Activated T-cell treated with anti-CD3 and anti-CD28 coated beads for 48 hours (primary cell): Measurements from ENCODE around the gene CAMKMT.

ENCODE experiments used
- DNase-seq: peaks from one replicate; pipeline ENCODE4 v3.0.0-alpha.2; 2020; ENCODE audit warnings: low read depth

Gene CAMKMT

DNA sequence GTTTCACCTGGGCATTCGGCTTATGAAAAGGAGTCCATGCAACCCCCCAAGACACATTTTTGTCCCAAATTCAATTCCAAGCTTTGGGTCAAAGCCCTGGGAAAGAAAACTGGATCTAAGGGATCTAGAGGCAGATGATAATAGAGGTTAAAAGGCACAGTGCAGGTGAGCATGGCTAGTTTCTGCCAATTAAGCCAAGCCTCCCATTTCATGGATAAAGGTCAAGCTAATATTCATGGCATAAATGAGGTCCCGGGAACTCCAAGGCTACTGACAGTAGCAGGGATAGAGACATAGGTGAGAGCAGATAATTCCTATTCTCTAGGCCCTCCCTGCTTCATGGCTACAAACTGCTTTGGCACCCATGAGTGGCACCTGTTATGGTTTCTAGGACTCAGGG is 83.1 kb downstream of the CAMKMT start:
- no peak for DNase-seq

DNA sequence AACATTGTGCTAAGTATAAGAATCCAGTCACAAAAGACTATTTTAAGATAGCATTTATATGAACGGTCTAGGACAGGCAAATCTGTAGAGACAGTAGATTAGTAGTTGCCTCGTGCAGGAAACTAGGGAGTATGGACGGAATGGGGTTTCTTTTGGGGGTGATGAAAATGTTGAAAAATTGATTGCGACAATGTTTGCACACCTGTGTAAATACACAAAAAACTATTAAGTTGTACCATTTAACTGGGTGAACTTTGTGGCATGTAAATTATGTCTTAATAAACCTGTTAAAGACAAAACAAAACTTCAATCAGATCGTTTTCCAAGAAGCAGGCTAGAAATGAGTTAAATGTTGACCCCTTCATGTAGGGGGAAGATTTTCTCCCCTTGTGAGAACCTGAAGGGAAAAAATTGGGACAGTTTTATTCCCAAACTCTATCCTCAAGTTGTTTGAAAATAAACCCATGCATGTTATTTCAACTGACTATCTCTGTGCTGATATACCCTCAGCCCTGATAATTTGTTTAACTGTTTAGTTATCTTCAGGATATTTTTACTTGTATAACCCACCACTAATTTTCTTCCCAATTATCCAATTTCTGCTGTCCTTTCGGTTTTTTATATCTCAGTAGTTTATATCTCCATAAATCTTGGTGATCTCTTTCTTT is 87.2 kb downstream of the CAMKMT start:
- DNase-seq: no peak

DNA sequence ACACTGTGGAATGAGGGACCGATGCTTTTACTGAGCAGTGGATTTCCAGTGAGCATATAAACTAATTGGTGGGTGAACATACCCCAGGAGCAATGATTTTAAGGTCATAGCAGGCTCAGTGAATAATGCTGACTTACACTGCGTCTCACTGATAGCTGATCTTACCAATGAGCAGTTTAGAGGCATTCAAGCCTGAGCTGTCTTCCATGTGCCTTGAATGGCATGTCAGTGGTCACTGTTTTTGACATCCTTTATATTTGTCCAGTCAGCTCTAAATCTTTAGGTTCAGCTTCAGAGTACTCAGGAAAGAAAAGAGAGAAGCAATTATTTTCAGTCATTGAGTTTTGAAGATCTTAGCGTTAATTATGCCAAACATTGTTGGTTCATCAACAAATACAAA is 88.3 kb downstream of the CAMKMT start:
- DNase-seq: no peak

DNA sequence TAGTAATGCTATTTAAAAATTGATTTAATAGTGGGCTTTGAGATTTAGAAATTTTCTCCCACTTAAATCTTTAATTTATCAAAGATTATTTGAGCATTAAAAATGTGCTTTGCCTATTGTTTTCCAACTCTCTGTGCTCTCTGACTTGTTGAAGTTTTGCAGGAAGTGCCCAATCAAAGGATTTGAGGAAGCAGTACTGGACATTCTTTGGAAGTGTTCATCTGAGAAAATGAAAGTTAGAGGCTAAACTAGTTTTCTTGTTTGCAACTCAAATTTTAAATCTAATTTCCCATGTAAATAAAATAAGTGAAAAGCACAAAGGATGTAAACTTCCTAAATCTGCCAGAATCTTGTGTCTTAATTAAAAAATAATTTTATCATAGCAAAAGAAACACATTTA is 89.1 kb downstream of the CAMKMT start:
- DNase-seq: no peak

DNA sequence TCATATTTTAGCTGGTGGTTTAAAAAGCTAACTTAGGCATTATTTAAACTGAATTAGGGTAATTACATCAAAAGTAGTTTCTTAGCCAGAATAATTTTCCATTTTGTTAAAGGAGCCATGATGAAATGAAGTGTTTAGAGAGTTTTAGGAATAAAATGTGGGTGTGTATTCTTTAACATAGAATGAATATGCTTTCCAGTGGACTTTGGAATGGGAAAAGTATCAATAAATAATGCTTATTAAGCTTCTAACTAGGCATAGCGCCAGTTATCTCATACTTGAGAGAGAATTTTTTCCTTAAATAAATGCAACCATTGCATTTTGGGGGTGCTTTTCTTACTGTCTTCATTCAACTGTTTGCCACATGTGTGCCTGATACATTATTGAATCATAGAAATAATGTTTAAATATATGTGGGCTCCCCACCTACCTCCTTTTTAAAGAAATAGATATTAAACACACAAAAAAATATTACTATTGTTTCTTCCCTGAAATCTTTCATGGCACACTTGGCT is 90.4 kb downstream of the CAMKMT start:
- DNase-seq: no peak

DNA sequence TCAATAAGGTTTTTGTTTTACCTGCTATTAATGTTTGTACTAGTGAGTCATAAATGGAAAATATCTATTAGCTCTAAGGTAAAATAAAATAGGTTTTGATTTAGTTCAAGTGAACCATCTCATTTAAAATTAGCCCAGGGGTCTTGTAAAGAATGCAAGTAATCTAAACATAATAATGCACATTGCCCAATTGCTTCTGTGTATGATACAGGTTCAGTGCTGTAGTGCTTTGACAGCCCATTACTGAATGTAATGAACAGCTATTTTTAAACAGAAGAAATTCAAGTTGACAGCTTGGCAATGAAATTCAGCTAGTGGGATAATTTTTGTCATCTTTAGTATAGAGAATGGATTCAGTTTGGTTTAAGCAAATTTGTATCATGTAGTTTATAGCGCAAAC is 91.5 kb downstream of the CAMKMT start:
- no peak for DNase-seq

DNA sequence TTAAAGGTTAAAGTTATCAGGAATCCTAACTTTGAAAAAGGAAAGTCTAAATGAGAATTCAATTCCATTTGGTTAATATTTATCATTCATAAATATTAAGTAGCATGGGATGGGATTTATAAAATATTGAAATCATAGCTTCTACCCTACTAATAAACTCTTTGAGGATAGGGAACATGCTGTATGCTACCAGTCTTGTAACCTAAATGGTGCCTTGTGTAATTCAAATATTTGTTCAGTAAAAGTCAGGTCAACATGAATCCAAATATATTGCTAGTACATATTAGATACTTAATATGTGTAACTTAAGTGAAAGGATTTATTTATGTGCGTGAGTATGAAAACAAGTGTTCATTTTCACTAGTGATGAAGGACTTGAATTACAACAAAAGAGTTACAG is 94.1 kb downstream of the CAMKMT start:
- no peak for DNase-seq

DNA sequence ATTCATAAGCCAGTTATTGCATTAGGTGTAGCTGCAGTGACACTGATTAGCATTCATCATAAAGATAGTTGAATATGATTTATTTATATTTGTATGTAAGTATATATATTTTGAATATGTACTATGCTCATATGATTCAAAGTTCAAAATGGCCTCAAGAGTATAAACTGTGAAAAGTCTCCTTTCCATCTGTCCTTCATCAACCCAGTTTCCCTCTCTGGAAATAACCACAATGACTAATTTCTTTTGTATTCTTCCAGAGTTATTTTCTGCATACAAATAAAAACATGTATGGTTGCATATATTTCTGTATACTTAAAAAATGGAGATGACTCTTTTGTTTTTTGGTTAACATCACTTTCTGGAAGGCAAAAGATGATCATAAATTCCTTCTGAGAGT is 95.2 kb downstream of the CAMKMT start:
- no peak for DNase-seq

DNA sequence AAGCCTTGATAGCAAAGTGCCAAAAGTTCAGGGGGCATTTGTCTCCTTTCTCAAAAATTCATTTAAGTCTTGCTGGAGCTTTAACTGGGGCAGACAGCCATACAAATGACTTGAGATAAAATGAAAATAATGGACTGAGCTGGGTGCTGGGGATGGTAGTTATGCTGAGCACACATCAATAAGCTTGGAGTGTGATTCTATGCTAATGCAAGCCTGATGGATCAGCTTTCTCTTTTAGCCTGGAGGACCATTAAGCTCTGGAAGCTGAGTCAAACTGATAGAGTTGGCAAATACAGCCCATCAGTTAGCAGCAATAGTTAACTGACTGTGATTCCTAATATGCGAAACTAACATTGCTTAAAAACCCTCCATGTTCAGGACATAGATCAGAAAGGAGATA is 98.0 kb downstream of the CAMKMT start:
- no peak for DNase-seq

DNA sequence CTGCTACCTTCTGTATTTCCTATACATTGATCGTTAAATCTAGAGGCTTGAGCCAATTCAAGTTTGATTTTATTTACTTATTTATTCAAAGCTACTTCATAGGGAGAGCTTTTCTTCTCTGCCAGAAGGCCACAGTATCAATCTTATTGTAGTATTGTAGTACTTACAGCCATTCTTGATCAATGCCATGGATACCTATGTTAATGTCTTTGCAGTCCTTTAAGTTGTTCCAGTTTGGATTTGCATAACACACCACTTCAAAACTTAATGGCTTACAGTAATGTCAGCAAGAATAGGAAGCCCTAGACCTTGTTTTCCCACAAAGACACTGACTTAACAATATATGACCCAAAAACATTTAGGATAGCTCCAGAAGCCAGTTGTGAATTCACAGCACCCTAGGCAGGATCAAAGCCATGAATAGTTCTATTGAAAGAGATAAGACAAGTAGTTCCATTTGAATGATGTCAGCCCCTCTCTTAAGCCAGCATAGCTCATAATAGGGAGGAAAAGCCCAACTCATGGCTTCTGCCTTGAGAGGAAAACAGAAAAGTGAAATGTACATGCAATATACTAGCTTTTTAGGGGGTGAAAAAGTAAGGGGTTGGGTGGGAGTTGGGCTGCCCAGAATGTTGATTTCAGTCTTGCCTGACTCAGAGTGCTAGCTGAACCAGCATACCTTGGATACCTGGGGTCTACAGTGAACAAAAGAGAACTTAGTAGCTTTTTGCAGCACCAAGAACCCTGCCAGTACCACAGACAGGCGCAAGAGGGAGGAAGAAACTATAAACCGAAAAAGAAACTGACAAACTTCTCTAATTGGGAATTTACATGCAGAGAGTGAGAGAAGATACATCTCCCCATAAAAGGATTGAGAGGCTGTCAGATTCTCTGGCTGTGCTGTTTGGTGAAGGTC is 101.4 kb downstream of the CAMKMT start:
- DNase-seq: no peak

DNA sequence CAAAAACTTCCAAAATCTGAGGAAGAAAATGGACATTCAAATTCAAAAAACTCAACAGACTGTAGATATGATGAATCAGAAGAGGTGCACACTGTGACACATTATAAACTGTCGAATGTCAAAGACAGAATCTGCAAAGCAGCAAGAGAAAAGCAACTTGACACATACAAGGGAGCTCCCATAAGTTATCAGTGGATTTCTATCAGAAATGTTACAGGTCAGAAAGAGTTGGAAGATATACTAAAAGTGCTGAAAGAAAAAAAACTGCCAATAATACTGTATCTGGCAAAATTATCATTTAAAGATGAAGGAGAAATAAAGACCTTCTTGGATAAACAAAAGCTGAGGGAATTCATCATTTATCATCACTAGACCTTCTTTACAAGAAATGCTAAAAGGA is 102.7 kb downstream of the CAMKMT start:
- no peak for DNase-seq

DNA sequence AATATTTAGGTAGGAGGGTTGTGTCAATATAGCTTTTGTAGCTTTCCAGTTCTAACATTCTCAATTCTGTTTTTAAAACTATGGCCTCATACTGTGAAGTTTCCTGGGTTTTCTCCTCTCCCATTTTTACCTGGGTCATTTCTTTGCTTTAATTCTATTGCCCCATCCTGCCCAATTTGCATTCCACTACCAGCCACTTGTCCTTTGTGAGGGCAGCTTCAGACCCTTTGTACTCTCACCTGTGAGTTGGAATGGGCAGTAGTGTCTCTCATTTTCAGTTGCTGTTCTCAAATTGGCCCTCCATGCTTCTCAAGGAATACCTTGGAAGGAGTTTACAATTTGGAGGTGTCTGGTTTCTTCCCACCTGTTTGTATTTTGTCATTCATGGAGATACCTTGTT is 108.4 kb downstream of the CAMKMT start:
- no peak for DNase-seq

DNA sequence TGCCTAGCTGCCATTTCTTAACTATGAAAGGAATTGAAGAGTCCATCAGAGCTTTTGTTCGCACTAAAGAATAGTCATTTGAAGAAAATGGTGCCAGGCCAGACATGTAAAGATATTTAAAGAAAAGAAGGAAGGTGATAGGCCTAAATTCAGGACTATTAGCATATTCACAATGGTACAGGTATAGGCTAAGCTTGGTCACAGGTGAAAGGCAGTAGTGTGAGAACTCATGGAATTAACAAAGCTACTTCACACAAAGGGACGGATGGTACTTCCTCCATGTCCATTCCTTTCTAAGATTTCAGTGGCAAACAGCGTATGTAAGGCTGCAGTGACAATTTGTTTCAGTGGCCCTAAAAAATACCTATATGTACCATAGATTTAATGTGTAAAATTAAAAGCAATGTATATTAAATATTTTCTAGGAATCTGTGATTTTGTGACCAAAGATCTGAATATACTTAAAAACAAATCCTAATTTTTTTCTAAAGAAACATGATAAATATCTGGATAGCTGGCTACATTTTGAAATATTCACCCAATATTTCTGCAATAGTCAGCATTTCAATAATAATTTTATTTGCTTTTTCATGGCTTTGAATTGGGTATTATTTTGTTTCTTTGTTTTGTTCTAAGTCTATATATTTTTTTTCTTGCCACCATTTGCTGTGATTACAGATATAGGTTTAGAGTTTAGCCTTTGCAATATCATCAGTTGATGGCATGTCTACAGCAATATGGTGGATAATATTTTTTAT is 116.1 kb downstream of the CAMKMT start:
- DNase-seq: no peak

DNA sequence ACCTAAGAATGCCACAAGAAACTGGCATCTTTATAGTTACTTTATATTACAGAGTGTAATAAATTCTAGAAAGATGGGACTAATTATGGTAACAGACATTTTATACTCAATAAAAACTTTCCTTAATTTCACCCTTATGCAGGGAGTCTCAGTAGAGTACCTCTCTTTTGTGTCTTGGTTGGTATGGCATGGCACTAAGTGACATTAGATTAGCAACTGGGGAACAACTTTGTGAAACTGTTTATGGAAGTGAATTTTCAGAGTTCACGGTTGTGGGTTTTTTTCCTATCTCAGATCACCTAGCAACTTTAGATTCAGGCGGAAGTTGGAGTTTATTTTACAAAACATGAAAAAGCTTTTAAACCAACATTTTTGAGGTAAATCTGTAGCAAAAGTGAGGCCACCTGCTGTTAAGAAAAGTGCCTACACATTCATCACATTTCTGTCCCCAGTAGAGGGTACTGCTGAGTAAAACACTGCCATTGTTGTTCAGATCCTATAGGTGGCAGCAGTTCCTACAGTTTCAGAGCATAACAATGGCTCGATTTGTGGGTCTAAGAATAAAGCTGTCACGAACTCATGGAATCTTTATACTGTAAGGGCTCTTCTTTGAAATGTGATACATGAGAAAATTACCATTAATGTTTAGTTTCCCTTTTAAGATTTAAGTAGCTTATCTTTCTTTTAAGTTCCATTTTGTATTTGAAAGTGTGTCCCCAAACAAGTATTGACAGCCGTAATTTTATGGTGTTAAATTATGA is 117.6 kb downstream of the CAMKMT start:
- no peak for DNase-seq

DNA sequence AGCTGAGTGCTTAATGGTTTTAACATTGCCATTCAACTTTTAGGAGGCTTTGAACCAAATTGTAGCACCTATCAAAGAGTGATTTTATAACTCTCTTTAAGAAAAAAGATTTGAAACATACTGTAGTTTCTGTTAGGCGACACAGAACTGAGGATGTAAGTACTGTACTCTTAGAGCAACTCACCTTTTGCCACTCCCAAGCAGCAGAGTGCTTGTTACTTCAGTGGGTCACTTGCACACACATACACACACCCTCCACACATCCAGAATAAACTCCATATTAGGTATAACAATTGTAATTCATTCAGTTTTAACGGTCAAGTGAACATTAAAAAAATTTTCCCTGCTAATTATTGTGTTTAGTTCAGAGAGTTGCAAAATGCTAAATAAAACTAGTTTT is 118.3 kb downstream of the CAMKMT start:
- no peak for DNase-seq

DNA sequence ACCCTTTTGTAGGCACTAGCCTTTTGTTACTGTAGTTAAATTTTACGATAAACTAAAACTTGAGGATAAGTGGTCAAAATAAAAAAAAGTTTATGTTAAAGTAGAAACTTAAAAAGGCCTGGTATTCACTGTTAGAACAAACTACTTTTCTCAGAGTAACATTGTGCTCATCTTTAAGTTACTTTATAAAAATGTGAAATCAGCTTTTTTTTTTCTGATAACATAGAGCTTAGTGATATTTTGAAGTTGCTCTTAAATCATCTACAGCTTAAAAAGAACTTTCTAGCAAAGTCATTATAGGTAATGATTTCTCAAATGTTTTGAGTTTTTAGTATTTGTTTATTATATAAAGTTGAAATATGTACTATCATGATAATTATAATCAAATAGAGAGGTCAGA is 125.3 kb downstream of the CAMKMT start:
- DNase-seq: no peak

DNA sequence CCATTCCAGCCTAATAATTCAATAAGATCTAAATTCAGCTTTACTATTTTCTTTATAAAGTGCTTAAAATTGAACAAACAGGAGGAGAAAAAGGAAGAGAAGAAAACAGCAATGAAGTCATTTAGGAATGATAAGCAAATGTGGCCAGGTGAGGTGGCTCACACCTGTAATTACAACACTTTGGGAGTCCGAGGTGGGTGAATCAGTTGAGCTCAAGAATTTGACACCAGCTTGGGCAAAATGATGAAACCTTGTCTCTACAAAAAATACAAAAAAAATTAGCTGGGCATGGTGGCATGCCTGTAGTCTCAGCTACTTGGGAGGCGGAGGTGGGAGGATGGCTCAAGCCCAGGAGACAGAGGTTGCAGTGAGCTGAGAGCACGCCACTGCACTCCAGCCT is 129.0 kb downstream of the CAMKMT start:
- no peak for DNase-seq

DNA sequence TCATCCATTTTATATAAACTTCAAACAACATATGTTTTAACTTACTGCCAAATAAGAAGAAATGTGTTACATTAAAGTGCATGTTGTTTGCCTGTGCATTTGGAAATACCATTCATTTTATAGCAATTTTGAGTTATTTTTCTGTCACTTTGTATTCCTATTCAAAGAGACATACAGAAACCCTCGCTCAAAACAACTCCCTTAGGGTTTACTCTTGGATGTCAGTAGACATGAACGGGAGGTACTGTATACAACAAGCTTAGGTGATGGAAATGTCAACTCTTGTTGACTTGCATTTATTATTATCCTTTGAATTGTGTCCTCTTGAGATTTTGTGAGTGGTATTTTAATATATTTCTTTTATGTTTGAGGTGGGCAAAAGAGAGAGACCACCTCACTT is 132.3 kb downstream of the CAMKMT start:
- DNase-seq: no peak

DNA sequence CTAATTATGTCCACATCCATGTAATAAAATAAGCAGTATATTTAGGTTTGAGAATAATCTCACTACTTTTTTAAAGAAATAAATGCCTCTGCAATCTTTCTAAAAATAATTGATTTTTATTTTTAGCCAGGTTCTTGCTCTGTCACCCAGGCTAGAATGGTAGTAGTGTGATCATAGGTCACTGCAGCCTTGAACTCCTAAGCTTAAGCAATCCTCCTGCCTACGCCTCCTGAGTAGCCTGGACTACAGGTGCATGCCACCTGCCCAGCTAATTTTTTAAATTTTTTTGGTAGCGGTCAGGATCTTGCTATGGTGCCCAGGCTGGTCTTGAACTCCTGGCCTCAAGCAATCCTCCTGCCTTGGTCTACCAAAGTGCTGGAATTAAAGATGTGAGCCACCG is 133.3 kb downstream of the CAMKMT start:
- DNase-seq: no peak

DNA sequence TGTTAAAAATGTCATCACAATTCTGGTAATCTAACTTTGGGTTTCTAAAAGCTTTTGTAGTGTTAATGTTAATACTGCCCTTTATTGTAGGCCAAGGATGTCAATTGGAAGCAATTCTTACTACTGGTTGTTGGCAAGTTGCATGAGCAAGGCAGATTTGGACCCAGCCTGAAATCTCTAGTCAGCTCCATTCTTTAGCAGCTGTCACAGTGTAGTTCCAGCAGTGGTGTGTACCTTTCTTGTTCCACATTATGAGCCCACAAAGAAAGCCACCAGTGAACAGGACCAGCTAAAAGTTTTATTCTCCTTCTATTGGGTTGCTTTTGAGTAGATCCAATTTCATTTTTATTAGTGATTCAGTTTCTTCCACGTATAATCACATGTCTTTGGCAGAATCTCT is 133.8 kb downstream of the CAMKMT start:
- no peak for DNase-seq

DNA sequence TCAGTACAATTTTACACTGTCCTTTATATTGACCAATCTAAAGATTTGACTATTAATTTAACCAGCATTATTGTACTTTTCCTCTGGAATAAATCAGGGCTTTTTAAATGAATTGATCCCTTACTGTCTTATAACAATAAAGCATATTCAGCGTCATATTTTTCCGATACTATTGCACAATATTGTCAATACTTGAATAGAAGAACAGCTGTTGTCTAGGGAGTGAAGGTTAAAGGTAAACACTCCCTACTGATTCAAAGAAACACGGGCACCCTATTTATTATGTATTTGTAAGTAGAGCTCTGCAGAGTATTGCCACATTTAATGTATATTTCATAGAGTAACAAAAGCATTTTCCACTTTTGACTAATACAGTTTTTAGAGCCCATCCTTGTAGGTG is 134.4 kb downstream of the CAMKMT start:
- no peak for DNase-seq

DNA sequence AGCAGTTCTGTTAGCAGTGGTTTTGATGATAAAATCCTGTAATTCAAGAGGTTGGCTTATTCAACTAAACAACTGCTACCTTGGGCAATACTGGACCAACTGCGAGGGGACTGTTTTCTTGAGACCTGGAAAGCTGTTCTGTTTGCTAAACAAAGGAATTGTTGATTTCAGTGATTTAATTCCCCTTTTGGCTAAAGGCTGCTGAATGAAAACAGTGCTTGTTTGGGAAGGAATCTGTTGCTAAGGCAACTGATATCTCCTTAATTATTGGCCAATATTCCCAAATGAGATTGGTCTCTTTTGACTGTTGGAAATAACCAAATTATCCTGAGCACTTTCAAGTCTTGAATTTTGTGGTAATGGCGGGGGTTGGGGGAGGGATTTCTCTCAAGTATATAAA is 136.8 kb downstream of the CAMKMT start:
- DNase-seq: no peak
